ENCODE data around the gene APBB2.
A peak's percentile ranks its signal among the peaks of the same experiment; 100 is the strongest.

DNA sequence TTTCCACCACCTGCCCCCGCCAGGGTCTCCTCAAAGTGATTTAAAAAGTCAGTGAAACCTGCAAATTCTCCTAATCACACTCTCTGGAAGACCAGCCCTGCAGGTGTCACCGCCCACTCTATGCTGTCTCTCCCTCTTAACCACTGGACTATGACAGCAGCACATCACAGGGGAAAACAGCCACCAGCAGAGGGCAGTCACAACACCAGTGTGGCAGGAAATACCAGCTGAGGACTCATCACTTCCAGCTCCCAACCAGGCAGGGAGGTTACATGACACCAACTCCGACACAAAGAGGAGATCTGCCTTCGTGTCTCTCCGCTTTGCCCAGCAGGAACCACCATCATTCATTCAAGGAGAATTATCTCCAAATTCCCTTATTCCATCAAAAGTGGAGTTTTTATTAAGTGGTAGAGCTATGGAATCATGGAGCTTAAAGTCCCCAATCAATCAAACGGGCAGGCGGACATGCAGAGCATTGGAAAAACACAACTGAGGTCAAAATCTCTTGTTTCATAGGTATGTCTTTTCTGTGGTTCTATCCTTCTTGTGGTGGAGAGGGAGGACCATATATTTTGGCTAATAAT lies 373.3 kb downstream of the APBB2 start:
- TF ChIP-seq NFYB (CRISPR knock-in tag; conservative IDR thresholded peaks at IDR 0.05; ENCODE audit: low read depth) (no peak), CREM (CRISPR knock-in tag; IDR thresholded peaks at IDR 0.05) (no peak), HMGA2 (CRISPR knock-in tag; IDR thresholded peaks at IDR 0.05) (no peak), SMAD3 (CRISPR knock-in tag; IDR thresholded peaks at IDR 0.05; ENCODE audit: borderline replicate concordance) (peak; percentile 73; the same call in 1 of the 2 replicates), ZNF263 (CRISPR knock-in tag; IDR thresholded peaks at IDR 0.05; ENCODE audit: low read depth) (no peak)
- TF ChIP-seq, protein P1, sequence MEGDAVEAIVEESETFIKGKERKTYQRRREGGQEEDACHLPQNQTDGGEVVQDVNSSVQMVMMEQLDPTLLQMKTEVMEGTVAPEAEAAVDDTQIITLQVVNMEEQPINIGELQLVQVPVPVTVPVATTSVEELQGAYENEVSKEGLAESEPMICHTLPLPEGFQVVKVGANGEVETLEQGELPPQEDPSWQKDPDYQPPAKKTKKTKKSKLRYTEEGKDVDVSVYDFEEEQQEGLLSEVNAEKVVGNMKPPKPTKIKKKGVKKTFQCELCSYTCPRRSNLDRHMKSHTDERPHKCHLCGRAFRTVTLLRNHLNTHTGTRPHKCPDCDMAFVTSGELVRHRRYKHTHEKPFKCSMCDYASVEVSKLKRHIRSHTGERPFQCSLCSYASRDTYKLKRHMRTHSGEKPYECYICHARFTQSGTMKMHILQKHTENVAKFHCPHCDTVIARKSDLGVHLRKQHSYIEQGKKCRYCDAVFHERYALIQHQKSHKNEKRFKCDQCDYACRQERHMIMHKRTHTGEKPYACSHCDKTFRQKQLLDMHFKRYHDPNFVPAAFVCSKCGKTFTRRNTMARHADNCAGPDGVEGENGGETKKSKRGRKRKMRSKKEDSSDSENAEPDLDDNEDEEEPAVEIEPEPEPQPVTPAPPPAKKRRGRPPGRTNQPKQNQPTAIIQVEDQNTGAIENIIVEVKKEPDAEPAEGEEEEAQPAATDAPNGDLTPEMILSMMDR (IDR thresholded peaks at IDR 0.05), result peak; percentile 69
- TF ChIP-seq, protein P2, sequence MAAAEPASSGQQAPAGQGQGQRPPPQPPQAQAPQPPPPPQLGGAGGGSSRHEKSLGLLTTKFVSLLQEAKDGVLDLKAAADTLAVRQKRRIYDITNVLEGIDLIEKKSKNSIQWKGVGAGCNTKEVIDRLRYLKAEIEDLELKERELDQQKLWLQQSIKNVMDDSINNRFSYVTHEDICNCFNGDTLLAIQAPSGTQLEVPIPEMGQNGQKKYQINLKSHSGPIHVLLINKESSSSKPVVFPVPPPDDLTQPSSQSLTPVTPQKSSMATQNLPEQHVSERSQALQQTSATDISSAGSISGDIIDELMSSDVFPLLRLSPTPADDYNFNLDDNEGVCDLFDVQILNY (CRISPR knock-in tag; IDR thresholded peaks at IDR 0.05), result no peak
- TF ChIP-seq, protein P3, sequence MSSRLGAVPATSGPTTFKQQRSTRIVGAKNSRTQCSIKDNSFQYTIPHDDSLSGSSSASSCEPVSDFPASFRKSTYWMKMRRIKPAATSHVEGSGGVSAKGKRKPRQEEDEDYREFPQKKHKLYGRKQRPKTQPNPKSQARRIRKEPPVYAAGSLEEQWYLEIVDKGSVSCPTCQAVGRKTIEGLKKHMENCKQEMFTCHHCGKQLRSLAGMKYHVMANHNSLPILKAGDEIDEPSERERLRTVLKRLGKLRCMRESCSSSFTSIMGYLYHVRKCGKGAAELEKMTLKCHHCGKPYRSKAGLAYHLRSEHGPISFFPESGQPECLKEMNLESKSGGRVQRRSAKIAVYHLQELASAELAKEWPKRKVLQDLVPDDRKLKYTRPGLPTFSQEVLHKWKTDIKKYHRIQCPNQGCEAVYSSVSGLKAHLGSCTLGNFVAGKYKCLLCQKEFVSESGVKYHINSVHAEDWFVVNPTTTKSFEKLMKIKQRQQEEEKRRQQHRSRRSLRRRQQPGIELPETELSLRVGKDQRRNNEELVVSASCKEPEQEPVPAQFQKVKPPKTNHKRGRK (CRISPR knock-in tag; IDR thresholded peaks at IDR 0.05; ENCODE audit: borderline replicate concordance), result no peak
- TF ChIP-seq, protein P4, sequence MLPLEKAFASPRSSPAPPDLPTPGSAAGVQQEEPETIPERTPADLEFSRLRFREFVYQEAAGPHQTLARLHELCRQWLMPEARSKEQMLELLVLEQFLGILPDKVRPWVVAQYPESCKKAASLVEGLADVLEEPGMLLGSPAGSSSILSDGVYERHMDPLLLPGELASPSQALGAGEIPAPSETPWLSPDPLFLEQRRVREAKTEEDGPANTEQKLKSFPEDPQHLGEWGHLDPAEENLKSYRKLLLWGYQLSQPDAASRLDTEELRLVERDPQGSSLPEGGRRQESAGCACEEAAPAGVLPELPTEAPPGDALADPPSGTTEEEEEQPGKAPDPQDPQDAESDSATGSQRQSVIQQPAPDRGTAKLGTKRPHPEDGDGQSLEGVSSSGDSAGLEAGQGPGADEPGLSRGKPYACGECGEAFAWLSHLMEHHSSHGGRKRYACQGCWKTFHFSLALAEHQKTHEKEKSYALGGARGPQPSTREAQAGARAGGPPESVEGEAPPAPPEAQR (CRISPR knock-in tag; IDR thresholded peaks at IDR 0.05), result no peak
